HEK293T (cell line): ENCODE results near the gene ASCL5.

Experiments used
- CTBP1 ChIP-seq: fragments of 450-650 bp; IDR thresholded peaks from 2 replicates; pipeline ENCODE4 v1.6.1; 2016; ENCODE audit warnings: borderline replicate concordance
- ELF4 ChIP-seq: fragments of 450-650 bp; IDR thresholded peaks from 2 replicates; pipeline ENCODE4 v1.6.1; 2017; ENCODE audit warnings: antibody characterized with exemption
- FOXM1 ChIP-seq: fragments of 450-650 bp; IDR thresholded peaks from 2 replicates; pipeline ENCODE4 v1.6.1; 2017; ENCODE audit warnings: mild to moderate bottlenecking, borderline replicate concordance
- LEF1 ChIP-seq: fragments of 450-650 bp; IDR thresholded peaks from 2 replicates; pipeline ENCODE4 v1.6.1; 2017; ENCODE audit warnings: mild to moderate bottlenecking, borderline replicate concordance
- NFRKB ChIP-seq: fragments of 450-650 bp; IDR thresholded peaks from 2 replicates; pipeline ENCODE4 v1.6.1; 2016; ENCODE audit warnings: mild to moderate bottlenecking, moderate library complexity
- SP1 ChIP-seq: fragments of 450-650 bp; IDR thresholded peaks from 2 replicates; pipeline ENCODE4 v1.6.1; 2017
- SUZ12 ChIP-seq: fragments of 450-650 bp; IDR thresholded peaks from 2 replicates; pipeline ENCODE4 v1.6.1; 2016; ENCODE audit warnings: mild to moderate bottlenecking
- ZNF384 ChIP-seq: fragments of 450-650 bp; IDR thresholded peaks from 2 replicates; pipeline ENCODE4 v1.6.1; 2016

DNA sequence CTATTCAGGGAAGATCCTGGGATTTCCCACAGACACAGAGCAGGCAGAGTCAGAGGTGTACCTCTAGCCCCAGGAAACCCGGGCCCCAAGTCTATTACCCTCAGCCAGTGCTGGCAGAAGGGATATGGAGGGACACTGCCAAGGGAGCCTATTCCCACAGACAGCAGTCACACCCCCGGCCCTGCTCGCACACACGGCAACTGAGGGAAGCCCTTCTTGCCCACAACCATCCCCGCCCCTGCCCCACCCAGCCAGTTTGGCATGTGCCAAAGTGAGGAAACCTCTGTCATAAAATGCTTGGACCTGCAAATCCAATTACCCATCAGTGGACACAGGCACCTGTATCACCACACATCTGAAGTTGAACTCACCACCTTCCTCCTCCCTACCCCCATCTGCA, 21.3 kb downstream of the ASCL5 start:
- TF ChIP-seq SUZ12 (no peak), FOXM1 (no peak), ZNF384 (no peak), NFRKB (no peak), SP1 (no peak), CTBP1 (no peak), ELF4 (no peak), LEF1 (no peak)
